HG02642 (cell line): ENCODE results near the gene KLRF1.
A peak's percentile ranks its signal among the peaks of the same experiment; 100 is the strongest.

Experiments used
- ATAC-seq: cut with Tn5 transposase; IDR thresholded peaks from one replicate; pipeline ENCODE4 v1.9.1; 2021; ENCODE audit warnings: mild to moderate bottlenecking; ENCODE audit not compliant: unreplicated experiment, poor library complexity

KLRF1 gene

DNA sequence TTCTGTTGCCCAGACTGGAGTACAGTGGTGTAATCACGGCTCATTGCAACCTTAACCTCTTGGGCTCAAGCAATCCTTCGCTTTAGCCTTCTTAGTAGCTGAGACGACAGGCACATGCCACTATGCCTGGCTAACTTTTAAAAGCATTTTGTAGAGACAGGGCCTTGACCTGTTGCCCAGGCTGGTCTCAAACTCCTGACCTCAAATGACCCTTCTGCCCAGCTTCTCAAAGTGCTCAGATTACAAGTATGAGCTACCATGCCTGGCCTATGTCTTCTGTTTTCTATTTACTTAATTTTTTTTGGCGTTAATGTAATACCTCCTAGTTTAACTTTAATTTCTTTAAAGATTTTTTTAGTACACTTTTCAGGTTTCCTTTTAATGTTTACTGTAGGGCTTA lies 20.6 kb upstream of the KLRF1 start:
- ATAC-seq, result no peak

- no peak for ATAC-seq
These were observed 18.8 kb upstream of the KLRF1 start for GRCh38 chr12:9808504-9808903.

GRCh38 chr12:9809338-9809737 lies 17.9 kb upstream of the KLRF1 start:
- no peak for ATAC-seq

DNA sequence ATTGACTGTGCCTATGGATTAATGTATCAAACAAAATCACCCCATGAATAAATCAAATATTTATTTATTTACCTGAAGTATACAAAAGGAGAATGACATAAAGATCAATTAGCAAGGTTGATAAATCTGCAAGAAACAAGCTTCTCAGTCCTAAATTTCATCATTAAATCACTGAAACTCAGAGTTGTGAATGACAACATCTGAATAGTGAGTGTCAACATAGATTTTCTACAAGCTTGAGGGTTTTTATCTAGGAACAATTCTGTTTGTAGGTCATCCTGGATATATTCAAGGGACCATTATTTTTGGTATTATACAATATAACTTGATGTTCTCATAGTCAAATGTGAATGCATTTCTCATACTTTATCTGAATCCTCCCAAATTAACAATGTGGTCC lies 17.4 kb upstream of the KLRF1 start:
- ATAC-seq, result no peak

DNA sequence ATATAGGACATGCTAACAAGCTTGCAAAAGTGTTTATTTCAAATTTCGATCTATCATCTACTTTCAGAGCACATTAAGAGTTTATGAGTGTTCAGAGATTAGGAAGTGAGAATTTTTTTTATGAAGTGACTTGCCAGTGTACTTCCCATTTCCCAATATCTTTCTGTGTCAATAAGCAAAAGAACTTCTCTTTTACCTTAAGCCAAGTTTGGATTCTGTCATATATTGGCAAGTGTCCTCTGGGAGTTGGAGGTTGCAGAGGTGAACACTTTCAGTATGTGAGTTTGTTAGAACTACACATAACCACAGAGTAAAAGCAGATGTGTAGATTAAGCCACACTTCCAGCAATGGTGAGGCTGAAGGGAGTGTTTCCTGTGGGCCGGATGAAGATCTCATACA lies 16.6 kb upstream of the KLRF1 start:
- no peak for ATAC-seq

- no peak for ATAC-seq
These were observed 15.7 kb upstream of the KLRF1 start for GRCh38 chr12:9811621-9812020.

GRCh38 chr12:9813821-9814798 lies 13.2 kb upstream of the KLRF1 start:
- ATAC-seq, result peak; percentile 97

- ATAC-seq, result no peak
These were observed 6.9 kb upstream of the KLRF1 start for GRCh38 chr12:9820281-9820930.

DNA sequence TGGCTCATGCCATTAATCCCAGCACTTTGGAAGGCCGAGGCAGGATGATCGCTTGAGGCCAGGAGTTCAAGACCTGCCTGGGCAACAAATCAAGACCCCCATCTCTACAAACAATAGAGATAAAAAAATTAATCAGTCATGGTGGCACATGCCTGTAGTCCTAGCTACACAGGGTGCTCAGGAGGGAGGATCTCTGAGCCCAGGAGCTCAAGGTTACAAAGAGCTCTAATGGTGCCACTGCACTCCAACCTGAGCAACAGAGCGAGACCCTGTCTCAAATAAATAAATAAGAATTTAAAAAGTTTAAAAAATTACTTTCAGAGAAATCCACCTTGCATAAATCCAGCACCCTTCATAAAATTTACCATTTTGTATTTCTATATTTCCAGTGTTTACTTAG lies 2.2 kb downstream of the KLRF1 start:
- ATAC-seq, result no peak

DNA sequence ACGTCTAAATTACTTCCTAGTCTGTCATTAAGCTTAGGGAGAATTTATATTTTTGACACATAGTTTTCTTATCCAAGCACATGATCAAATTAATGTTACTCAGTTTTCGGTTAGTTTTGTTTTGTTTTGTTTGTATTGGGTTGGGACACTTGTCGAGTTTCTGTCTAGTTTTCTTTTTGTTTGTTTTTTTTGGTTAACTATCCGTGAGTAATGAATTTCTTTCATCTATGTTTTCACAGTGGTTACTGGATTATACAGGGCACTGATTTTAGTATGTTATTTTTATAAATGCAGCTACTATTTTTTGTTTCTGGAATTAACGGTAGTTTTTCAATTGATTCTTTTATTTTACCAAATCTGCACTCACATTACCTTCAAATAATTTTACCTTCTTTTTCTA lies 2.7 kb downstream of the KLRF1 start:
- no peak for ATAC-seq

DNA sequence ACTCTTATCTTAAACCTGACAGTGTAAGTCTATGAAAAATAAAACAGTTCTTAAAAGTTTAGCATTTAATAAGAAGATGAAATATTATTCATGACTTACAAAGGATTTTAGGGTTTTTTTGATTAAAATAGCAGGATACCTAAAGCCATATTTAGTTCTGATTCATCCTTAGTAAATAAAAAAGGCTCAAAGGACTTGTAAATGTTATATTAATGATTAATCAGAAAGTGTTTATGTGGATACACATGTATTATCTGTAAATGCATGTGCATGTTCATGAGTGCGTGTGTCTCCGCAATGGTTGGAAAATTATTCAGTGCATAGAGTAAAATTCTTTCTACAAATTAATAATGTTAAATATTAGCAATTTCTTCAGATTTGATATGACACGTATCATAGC lies 4.4 kb downstream of the KLRF1 start:
- ATAC-seq, result no peak

GRCh38 chr12:9843407-9843806 lies 16.1 kb downstream of the KLRF1 start:
- ATAC-seq, result no peak

- ATAC-seq, result no peak
These were observed 21.6 kb downstream of the KLRF1 start for GRCh38 chr12:9848899-9849298.

- ATAC-seq, result no peak
These were observed 23.8 kb downstream of the KLRF1 start for GRCh38 chr12:9851050-9851449.

DNA sequence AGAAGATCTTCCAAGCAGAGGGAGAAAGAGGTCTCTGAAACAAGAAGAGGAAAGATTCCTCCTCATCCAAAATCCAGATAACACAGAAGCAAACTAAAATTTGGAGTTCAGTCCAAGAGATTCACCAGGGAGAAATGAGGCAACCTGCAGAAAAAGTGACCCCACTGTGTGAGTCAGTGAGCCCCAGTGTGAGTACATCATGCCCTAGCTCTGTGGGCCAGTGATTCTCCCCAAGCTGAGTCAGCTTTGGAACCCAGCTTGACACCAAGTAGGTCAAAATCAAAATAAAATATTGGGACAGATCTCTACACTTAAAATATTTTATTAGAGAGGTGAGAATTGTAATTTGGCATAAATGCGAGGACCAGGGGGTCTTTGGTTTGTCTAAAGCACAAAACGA lies 24.6 kb downstream of the KLRF1 start:
- ATAC-seq, result no peak

GRCh38 chr12:9856151-9856550 lies 28.9 kb downstream of the KLRF1 start:
- no peak for ATAC-seq

DNA sequence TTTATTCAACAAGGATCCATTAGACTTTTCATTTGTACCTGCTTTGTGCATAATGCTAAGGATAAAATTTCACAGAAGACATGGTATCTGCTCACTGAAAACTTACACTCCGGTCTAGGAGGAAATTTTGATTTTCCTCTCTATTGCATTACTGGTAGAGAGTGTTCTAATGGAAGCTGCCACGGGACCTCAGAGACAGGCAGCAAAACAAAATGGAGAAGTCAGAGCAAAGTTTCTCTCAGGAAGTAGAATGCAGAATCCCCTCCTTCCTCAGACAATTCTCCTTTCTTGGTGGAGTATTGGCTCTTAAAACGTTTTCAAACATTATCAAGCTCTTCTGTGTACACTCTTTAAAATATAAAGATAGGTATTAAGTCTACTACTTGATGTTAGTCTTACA lies 29.6 kb downstream of the KLRF1 start:
- no peak for ATAC-seq

GRCh38 chr12:9858135-9858534 lies 30.9 kb downstream of the KLRF1 start:
- no peak for ATAC-seq

DNA sequence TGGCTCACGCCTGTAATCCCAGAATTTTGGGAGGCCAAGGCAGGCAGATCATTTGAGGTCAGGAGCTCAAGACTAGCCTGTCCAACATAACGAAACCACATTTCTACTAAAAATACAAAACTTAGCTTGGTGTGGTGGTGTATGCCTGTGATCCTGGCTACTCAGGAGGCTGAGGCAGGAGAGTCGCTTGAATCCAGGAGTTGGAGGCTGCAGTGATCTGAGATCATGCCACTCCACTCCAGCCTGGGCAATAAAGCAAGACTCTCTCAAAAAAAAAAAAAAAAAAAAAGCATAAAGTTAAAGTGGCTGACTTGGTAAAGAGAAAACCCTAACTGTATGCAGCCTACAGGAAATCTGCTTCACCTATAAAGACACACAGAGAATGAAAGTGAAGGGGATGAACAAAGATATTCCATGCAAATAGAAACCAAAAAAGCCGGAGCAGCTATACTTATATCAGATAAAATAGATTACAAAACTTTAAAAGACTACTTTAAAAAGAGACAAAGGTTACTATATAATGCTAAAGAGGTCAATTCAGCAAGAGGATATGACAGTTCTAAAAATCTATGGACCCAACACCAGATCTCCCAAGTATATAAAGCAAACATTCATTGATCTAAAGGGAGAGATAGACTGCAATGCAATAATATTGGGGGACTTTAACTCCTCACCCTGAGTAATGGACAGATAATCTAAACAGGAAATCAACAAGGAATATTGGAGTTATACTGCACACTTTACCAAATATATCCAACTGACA lies 37.8 kb downstream of the KLRF1 start:
- ATAC-seq, result no peak

DNA sequence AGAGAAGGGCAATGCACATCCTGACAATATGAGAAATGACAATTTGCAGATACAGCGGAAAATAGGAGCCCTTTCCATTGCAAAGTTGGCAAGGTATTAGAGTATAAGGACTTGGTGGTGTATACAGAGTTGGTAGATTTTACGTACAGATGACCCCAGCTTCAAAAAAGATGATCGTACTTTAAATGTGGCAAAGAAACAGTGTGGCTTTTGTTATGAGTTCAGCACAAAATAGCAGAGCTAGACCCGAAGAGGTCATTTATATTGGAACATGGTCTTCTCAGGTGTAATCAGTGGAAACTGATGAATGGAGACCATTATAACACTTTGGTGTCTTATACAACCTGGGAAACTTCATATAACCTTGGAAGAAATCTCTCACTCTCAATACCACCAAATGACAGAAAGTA lies 39.6 kb downstream of the KLRF1 start:
- no peak for ATAC-seq

- ATAC-seq, result no peak
These were observed 40.2 kb downstream of the KLRF1 start for GRCh38 chr12:9867531-9867930.
